ENCODE data around the gene MMP20. TPM values are rescaled to one million over a fixed set of nuclear protein-coding genes. Genes with fewer than 3 reads are reported as not detected.

Gene MMP20
- total RNA-seq, 1 experiment from 2014 or later, result not detected

GRCh38 chr11:102553835-102554282, 71.3 kb downstream of the MMP20 start:
- intact Hi-C loops (cut with micrococcal nuclease), result no loop called here
- CTCF ChIA-PET, result interaction anchor here (0.6 to 3.2 kb wide), 8 partner anchors 9 to 274 kb away, joined by 3 to 20 read pairs (median 3); no protein-coding TSS in a partner anchor
- no TSS peak for BruUV-seq (replicated peaks)
- Mint-ChIP-seq H3K4me3 (ENCODE audit: unreplicated experiment) (no peak overlapping the region), H3K27ac (ENCODE audit: low read depth, unreplicated experiment) (peak overlapping the region; percentile 37), H3K9me3 (ENCODE audit: unreplicated experiment) (no peaks in the 10 kb centered on the region), H3K4me1 (ENCODE audit: insufficient read depth, unreplicated experiment) (peaks cover 32% of the 10 kb centered on the region), H3K27me3 (ENCODE audit: insufficient read depth, unreplicated experiment) (no peaks in the 10 kb centered on the region), H3K36me3 (ENCODE audit: insufficient read depth, unreplicated experiment) (no peaks in the 10 kb centered on the region)
- POLR2A ChIA-PET, result interaction anchor here (0.6 to 2.7 kb wide), 25 partner anchors 9 to 897 kb away, joined by 3 to 28 read pairs (median 4); partner anchors contain the start of gene MMP7
- TF ChIP-seq CTCF (IDR thresholded peaks at IDR 0.05; ENCODE audit: unreplicated experiment), result no peak
- peak; percentile 46 for DNase-seq (ENCODE audit: unreplicated experiment)

GRCh38 chr11:102552447-102553194, 72.5 kb downstream of the MMP20 start:
- Mint-ChIP-seq H3K27me3 (ENCODE audit: insufficient read depth, unreplicated experiment) (no peaks in the 10 kb centered on the region), H3K9me3 (ENCODE audit: unreplicated experiment) (no peaks in the 10 kb centered on the region), H3K27ac (ENCODE audit: low read depth, unreplicated experiment) (peak overlapping the region; percentile 2), H3K36me3 (ENCODE audit: insufficient read depth, unreplicated experiment) (no peaks in the 10 kb centered on the region), H3K4me1 (ENCODE audit: insufficient read depth, unreplicated experiment) (peaks cover 31% of the 10 kb centered on the region), H3K4me3 (ENCODE audit: unreplicated experiment) (no peak overlapping the region)
- no peak for DNase-seq (ENCODE audit: unreplicated experiment)
- TF ChIP-seq CTCF (IDR thresholded peaks at IDR 0.05; ENCODE audit: unreplicated experiment), result no peak
- ChIA-PET CTCF (interaction anchor here (0.6 to 1.6 kb wide), 6 partner anchors 14 to 60 kb away, joined by 3 to 8 read pairs (median 4); no protein-coding TSS in a partner anchor), POLR2A (interaction anchor here (0.6 to 3.4 kb wide), 12 partner anchors 7 to 247 kb away, joined by 3 to 28 read pairs (median 4); partner anchors contain the start of gene MMP7)
- BruUV-seq (replicated peaks), result no TSS peak
- intact Hi-C loops (cut with micrococcal nuclease), result no loop called here

- no TSS peak for BruUV-seq (replicated peaks)
- ChIA-PET CTCF (interaction anchor here (0.6 to 1.6 kb wide), 3 partner anchors 8 to 53 kb away, joined by 4 to 8 read pairs (median 6); no protein-coding TSS in a partner anchor), POLR2A (interaction anchor here (0.9 to 3.4 kb wide), 5 partner anchors 8 to 22 kb away, joined by 3 to 27 read pairs (median 5); partner anchors contain the start of gene MMP7)
- DNase-seq (ENCODE audit: unreplicated experiment), result no peak
- Mint-ChIP-seq H3K4me3 (ENCODE audit: unreplicated experiment) (no peak overlapping the region), H3K36me3 (ENCODE audit: insufficient read depth, unreplicated experiment) (no peaks in the 10 kb centered on the region), H3K9me3 (ENCODE audit: unreplicated experiment) (no peaks in the 10 kb centered on the region), H3K4me1 (ENCODE audit: insufficient read depth, unreplicated experiment) (peaks cover 31% of the 10 kb centered on the region), H3K27ac (ENCODE audit: low read depth, unreplicated experiment) (peak overlapping the region; percentile 2), H3K27me3 (ENCODE audit: insufficient read depth, unreplicated experiment) (no peaks in the 10 kb centered on the region)
- no peak for TF ChIP-seq CTCF (IDR thresholded peaks at IDR 0.05; ENCODE audit: unreplicated experiment)
- intact Hi-C loops (cut with micrococcal nuclease), result no loop called here
Measured at GRCh38 chr11:102552020-102552419, 73.1 kb downstream of the MMP20 start.

- Mint-ChIP-seq H3K36me3 (ENCODE audit: insufficient read depth, unreplicated experiment) (no peaks in the 10 kb centered on the region), H3K27ac (ENCODE audit: low read depth, unreplicated experiment) (no peak overlapping the region), H3K4me3 (ENCODE audit: unreplicated experiment) (no peak overlapping the region), H3K9me3 (ENCODE audit: unreplicated experiment) (no peaks in the 10 kb centered on the region), H3K4me1 (ENCODE audit: insufficient read depth, unreplicated experiment) (peaks cover 33% of the 10 kb centered on the region), H3K27me3 (ENCODE audit: insufficient read depth, unreplicated experiment) (no peaks in the 10 kb centered on the region)
- intact Hi-C loops (cut with micrococcal nuclease), result no loop called here
- CTCF ChIA-PET, result interaction anchor here (1.6 kb wide), 2 partner anchors 9 to 54 kb away, joined by 6 to 8 read pairs; no protein-coding TSS in a partner anchor
- no peak for TF ChIP-seq CTCF (IDR thresholded peaks at IDR 0.05; ENCODE audit: unreplicated experiment)
- POLR2A ChIA-PET, result interaction anchor here (0.7 to 3.4 kb wide), 7 partner anchors 8 to 22 kb away, joined by 3 to 27 read pairs (median 4); no protein-coding TSS in a partner anchor
- no TSS peak for BruUV-seq (replicated peaks)
- DNase-seq (ENCODE audit: unreplicated experiment), result no peak
Measured at GRCh38 chr11:102551169-102551781, 73.9 kb downstream of the MMP20 start.
